T-helper 1 cell treated with Interleukin-12 subunit alpha and Interleukin-12 subunit beta and Interleukin-4 antibody, amounts not matched to agents 30 μg/mL and 1 μg/mL, for 36 hours (primary cell): ENCODE results near the gene CD81.

Source experiments
- H3K27ac Mint-ChIP-seq: one replicate; pipeline ENCODE4 v1.8.0; 2021; ENCODE audit warnings: mild to moderate bottlenecking, mixed read lengths
- H3K27me3 Mint-ChIP-seq: one replicate; pipeline ENCODE4 v1.8.0; 2021; ENCODE audit warnings: low read depth, mixed read lengths
- H3K36me3 Mint-ChIP-seq: one replicate; pipeline ENCODE4 v1.8.0; 2021; ENCODE audit warnings: low read depth, mixed read lengths
- H3K4me1 Mint-ChIP-seq: one replicate; pipeline ENCODE4 v1.8.0; 2021; ENCODE audit warnings: low read depth, mixed read lengths
- H3K4me3 Mint-ChIP-seq: one replicate; pipeline ENCODE4 v1.8.0; 2021; ENCODE audit warnings: mild to moderate bottlenecking, moderate library complexity, mixed read lengths
- H3K9me3 Mint-ChIP-seq: one replicate; pipeline ENCODE4 v1.8.0; 2021; ENCODE audit warnings: mixed read lengths

The CD81 gene

DNA sequence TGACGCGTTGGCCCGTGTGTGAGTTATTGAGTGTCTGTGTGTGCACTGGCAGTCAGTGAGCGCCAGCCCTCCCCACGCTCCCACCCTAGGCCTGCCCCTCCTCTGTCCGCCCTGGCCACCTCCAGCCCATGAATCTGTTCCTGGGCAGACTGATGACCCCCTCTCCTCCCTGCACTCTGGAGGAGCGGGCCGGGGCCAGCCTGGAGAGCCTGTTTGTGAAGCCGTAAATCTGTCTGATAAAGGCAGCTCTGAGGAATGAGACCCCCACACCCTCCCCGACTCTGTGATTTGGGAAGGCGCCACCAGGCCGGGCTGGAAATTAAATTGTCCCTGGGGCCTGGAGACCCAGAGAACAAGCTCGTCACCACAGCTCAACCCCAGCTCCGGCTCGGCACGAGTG lies 32.0 kb downstream of the CD81 start:
- Mint-ChIP-seq H3K4me1 (no peaks in the 10 kb centered on the region), H3K36me3 (no peaks in the 10 kb centered on the region), H3K9me3 (no peaks in the 10 kb centered on the region), H3K27me3 (no peaks in the 10 kb centered on the region), H3K27ac (no peak overlapping the region), H3K4me3 (no peak overlapping the region)

DNA sequence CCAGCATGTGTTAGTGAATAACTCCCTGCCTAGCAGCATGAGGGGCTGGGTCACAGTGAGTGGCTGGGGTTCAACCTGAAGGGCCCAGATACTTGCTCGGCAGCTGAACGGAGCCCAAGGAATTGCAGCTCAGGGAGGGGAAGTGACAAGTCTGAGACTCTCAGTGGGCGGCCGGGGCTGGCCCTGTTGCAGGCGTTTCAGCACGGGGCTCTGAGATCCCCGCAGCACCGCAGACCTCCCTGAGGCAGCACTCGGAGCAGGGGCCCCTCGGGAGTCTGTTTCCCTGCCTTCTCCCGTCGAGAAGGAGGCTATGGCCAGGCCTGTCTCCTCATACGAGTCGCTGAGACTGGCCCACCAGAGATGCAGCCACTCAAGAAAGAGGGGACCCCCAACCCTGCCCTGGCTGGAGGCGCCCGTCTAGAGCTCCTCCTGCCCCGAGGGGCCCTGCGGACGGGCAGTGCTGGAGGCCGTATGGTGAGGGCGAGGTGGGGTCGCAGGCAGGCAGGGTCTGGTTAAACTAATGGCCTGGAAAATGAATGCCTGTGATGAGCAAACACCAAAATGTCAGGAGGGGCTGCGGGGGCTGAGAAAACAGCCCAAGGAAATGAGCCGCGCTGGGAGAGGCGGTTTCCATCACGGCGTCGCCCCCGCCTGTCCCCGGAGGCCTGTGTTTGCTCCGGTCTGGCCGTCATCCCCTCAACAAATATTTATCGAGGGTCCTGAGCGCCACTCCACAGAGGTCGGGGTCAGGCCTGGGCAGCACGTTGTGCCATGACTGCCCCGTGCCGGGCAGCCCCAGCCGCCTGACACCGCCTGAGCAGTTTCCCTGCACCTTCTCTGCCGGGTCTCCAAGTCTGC lies 32.7 kb downstream of the CD81 start:
- Mint-ChIP-seq H3K4me1 (no peaks in the 10 kb centered on the region), H3K27ac (no peak overlapping the region), H3K36me3 (no peaks in the 10 kb centered on the region), H3K4me3 (no peak overlapping the region), H3K9me3 (no peaks in the 10 kb centered on the region), H3K27me3 (no peaks in the 10 kb centered on the region)

DNA sequence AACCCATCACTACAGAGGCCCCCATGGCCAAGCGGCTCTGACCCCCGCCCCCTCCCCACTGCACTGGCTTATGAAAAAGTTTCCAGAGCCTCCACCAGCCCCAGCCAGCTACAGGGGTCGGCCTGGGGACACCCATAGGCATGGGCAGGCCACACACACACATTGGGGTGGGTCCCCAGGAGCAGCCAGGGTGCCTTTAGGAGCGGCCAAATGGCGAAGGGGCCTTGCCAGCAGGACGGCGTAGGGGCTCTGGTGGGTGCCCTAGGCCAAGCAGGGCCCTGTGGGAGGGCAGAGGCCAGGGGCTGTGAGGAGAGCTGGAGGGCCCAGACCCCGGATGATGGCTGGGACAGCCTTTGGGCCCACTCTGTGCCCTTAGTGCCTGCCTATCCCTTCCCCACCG lies 33.5 kb downstream of the CD81 start:
- no peaks in the 10 kb centered on the region for H3K4me1 Mint-ChIP-seq
- no peaks in the 10 kb centered on the region for H3K36me3 Mint-ChIP-seq
- no peak overlapping the region for H3K27ac Mint-ChIP-seq
- no peaks in the 10 kb centered on the region for H3K27me3 Mint-ChIP-seq
- H3K4me3 Mint-ChIP-seq = no peak overlapping the region
- H3K9me3 Mint-ChIP-seq = no peaks in the 10 kb centered on the region

- Mint-ChIP-seq H3K27me3 (no peaks in the 10 kb centered on the region), H3K4me3 (no peak overlapping the region), H3K36me3 (no peaks in the 10 kb centered on the region), H3K27ac (no peak overlapping the region), H3K9me3 (no peaks in the 10 kb centered on the region), H3K4me1 (no peaks in the 10 kb centered on the region)
These were observed 34.6 kb downstream of the CD81 start for GRCh38 chr11:2411446-2412305.

- Mint-ChIP-seq H3K4me3 (no peak overlapping the region), H3K9me3 (no peaks in the 10 kb centered on the region), H3K4me1 (no peaks in the 10 kb centered on the region), H3K36me3 (no peaks in the 10 kb centered on the region), H3K27ac (no peak overlapping the region), H3K27me3 (no peaks in the 10 kb centered on the region)
These were observed 35.2 kb downstream of the CD81 start for GRCh38 chr11:2412323-2412722.

DNA sequence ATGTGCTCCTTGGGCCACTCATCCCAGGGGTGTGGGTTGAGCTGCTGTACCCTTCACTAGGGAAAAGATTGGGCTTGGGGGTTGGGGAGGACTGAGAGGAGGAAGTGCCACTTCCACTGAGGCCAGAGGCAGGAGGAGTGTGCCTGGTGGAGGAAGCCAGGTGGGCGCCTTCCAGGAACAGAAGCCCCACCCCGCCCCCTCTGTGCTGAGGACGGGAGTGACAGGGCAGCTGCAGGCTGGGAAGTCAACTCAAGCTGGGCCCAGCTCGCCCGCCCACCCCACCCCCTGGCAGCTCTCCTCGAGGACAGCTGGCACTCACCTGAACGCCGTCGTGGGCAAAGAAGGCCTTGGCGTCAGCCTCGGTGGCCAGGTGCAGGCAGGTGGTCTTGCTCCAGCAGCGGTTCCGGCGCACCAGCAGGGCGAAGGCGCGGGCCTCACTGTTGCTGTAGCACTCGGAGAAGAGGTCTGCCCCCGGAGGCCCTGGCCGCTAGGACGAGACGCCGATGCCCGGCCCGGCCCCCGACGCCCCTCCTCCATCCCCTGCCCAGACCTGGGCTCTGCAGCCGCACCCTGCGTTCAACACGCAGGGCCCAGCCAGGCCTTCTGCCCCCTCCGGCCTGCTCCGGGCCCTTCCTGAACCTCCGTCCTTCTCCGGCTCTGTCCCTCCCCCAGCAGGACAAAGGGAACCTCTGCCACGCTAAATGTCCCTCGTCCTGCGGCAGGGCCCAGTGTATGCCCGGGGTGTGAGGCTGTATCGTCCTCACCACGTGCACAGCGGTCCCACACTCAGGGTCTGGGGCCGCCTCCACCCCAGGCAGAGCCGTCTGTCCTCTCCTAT lies 36.9 kb downstream of the CD81 start:
- Mint-ChIP-seq H3K36me3 (no peaks in the 10 kb centered on the region), H3K4me3 (no peak overlapping the region), H3K4me1 (no peaks in the 10 kb centered on the region), H3K27me3 (no peaks in the 10 kb centered on the region), H3K9me3 (no peaks in the 10 kb centered on the region), H3K27ac (no peak overlapping the region)

DNA sequence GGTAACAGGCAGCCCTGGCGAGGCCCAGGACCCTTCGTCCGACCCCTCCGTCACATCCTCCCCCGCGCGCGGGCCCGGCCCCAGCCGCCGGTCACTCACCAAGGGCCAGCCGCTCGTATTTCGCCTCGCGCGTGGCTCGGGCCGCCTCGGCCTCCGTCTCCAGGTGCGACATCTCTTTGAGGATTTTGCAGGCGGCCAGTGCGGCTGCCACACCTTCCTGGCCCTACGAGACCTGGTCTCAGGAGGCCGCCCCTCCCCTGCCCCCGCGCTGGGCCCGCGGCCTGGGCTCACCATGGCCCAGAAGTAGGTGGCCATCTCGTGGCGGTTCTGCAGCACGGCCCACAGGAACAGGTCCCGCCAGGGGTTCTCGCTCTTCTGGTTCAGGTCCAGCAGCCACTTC lies 37.5 kb downstream of the CD81 start:
- H3K9me3 Mint-ChIP-seq = no peaks in the 10 kb centered on the region
- H3K4me3 Mint-ChIP-seq = no peak overlapping the region
- H3K36me3 Mint-ChIP-seq = no peaks in the 10 kb centered on the region
- H3K4me1 Mint-ChIP-seq = no peaks in the 10 kb centered on the region
- H3K27ac Mint-ChIP-seq = no peak overlapping the region
- H3K27me3 Mint-ChIP-seq = no peaks in the 10 kb centered on the region

GRCh38 chr11:2415171-2415570 lies 38.1 kb downstream of the CD81 start:
- H3K27ac Mint-ChIP-seq = no peak overlapping the region
- H3K4me3 Mint-ChIP-seq = no peak overlapping the region
- no peaks in the 10 kb centered on the region for H3K27me3 Mint-ChIP-seq
- no peaks in the 10 kb centered on the region for H3K9me3 Mint-ChIP-seq
- H3K4me1 Mint-ChIP-seq = no peaks in the 10 kb centered on the region
- no peaks in the 10 kb centered on the region for H3K36me3 Mint-ChIP-seq

DNA sequence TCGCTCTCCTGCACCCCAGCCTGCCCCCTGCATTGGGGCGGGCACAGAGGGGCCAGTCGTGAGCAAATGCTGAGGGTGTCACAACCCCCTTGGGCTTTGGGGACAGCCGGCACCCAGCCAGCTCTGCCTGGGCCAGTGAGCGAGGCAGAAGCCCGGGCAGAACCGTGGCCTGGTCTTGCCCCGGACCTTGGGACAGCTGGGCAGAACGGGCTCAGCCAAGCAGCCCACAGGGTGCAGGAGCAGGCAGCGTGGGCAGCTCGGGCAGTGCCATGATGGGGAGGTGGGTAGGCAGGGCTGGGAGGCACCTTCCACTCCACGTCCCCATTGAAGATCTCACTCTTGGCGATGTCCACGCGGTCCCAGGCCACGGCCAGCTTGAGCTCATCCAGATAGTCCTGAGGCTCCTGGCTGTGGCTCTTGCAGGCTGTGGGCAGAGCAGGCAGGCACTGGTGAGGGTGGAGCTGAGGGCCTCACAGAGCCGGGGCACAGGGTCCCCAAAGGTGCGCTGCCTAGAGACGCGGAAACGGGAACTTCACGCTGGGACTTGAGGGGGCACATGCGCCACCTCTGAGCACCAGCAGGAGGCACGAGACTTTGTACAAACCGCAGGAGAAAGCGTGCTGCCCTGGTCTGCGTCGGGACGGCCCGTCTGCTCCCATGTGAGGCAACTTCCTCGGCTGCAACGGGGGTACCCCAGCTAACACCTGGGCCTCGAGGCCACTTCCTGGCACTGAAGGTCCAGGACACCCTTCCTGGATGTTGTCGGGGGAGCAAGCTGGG lies 38.7 kb downstream of the CD81 start:
- Mint-ChIP-seq H3K9me3 (no peaks in the 10 kb centered on the region), H3K27ac (no peak overlapping the region), H3K36me3 (no peaks in the 10 kb centered on the region), H3K4me3 (no peak overlapping the region), H3K27me3 (no peaks in the 10 kb centered on the region), H3K4me1 (no peaks in the 10 kb centered on the region)

DNA sequence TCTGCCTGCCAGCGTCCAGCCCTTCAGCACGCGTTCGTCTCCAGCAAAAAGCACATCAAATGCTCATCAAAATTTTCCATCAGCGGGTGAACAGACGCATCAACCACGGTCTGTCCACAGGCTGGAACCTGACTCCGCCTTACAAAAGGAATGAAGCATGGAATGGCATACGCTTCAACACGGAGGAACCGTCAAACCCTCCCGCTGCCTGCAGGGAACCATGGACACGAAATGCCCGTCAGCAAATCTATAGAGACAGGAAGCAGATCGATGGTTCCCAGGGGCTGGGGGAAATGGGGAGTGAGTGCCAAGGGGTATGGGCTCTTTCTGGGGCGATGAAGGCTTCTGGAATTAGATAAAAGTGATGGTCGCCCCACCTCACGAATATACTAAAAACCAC lies 39.7 kb downstream of the CD81 start:
- Mint-ChIP-seq H3K9me3 (no peaks in the 10 kb centered on the region), H3K36me3 (no peaks in the 10 kb centered on the region), H3K4me3 (no peak overlapping the region), H3K27ac (no peak overlapping the region), H3K4me1 (no peaks in the 10 kb centered on the region), H3K27me3 (no peaks in the 10 kb centered on the region)

DNA sequence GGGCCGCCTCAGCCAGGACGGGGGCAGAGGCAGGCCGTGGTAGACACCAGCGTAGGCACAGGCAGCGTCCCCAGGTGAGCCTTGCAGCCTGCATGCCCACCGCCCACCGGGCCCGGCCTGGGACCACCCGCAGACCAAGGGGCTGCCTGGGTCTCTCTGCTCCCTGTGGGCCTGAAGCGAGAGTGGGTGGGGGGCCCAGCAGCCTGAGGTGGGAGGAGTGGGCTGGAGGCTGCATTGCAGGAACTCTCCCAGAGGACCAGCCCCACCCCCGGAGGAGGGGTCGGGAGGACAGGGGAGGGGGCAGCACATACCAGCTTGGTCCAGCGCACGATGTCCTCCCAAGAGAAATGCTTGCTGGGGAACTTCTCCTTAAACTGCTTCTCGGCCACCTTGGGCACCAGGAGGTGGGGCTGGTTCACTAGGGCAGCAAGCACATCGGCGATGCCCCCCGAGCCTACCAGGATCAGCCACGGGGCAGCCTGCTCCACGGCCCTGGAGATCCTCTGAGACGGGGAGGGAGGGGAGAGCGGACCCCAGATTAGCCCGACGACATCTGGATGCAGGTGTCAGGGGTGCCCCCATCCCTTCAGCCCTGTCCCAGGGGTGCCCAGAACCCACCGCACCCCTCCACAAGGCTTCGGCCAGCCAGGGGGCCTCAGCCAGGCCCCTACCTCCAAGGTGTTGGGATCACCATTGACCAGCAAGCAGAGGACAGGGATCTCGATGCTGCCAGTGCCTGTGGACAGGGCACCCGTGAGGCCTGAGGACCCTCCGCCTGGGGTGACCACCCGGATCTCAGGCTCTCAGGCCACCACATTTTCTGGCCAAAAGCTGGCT lies 41.0 kb downstream of the CD81 start:
- Mint-ChIP-seq H3K36me3 (no peaks in the 10 kb centered on the region), H3K4me1 (no peaks in the 10 kb centered on the region), H3K27ac (no peak overlapping the region), H3K9me3 (no peaks in the 10 kb centered on the region), H3K4me3 (no peak overlapping the region), H3K27me3 (no peaks in the 10 kb centered on the region)

DNA sequence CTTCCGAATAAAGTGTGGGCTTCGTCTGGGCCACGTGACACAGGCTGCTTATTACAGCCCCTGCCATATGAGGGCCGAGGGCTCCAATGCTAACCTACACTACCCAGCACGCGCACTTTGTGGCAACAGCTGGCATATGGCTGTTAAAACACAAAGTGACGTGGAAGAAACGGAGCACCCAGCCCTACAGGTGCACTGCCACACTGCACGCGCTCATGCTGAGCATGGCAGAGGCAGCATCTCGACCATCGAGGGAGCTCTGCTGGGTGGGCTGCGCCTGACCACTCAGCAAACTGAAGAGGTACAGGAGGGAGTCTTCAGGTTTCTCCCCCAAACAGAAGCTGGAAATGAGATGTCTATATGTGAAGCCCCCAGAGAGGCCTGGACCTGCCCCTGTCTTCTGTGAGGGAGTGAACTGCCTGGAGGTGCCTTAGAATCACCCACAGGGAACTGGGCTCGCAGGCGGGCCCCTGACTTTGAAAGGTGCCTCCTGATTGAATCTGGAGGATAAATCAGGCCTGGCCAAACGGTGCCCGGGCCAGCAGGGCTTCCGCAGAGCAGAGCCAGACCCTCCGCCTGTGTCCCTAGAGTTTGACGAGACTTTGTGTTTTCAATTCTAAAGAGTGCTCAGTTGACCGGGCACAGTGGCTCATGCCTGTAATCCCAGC lies 41.7 kb downstream of the CD81 start:
- no peaks in the 10 kb centered on the region for H3K36me3 Mint-ChIP-seq
- H3K9me3 Mint-ChIP-seq = no peaks in the 10 kb centered on the region
- no peak overlapping the region for H3K4me3 Mint-ChIP-seq
- H3K4me1 Mint-ChIP-seq = no peaks in the 10 kb centered on the region
- H3K27me3 Mint-ChIP-seq = no peaks in the 10 kb centered on the region
- H3K27ac Mint-ChIP-seq = no peak overlapping the region
